ENCODE measurements around the gene CHIC2. TPM values are rescaled to one million over a fixed set of nuclear protein-coding genes. Genes with fewer than 3 reads are reported as not detected.

CHIC2 gene
- total RNA-seq, 1 experiment from 2014 or later, result 11.0 TPM

DNA sequence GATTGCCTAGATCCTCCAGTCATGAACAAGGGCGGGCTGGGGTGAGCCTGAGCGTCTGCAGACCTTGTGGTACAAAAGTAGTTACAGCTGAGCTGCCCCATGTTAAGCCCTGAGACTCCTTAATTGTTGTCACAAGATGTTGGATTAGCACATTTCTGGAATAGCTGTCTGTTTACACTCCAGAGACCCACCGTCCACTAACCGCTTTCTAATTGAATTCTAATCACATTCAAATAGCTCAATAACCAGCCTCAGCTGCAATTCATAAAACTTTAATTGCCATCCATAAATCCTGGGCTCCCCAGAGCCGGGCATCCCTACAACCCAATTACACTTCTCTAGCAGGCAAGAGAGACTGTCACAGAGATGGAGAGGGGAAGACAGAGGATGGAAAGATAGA lies 34.0 kb upstream of the CHIC2 start (continued):
- TF ChIP-seq, protein P1, sequence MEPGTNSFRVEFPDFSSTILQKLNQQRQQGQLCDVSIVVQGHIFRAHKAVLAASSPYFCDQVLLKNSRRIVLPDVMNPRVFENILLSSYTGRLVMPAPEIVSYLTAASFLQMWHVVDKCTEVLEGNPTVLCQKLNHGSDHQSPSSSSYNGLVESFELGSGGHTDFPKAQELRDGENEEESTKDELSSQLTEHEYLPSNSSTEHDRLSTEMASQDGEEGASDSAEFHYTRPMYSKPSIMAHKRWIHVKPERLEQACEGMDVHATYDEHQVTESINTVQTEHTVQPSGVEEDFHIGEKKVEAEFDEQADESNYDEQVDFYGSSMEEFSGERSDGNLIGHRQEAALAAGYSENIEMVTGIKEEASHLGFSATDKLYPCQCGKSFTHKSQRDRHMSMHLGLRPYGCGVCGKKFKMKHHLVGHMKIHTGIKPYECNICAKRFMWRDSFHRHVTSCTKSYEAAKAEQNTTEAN (CRISPR knock-in tag; IDR thresholded peaks at IDR 0.05), result no peak
- TF ChIP-seq, protein P2, sequence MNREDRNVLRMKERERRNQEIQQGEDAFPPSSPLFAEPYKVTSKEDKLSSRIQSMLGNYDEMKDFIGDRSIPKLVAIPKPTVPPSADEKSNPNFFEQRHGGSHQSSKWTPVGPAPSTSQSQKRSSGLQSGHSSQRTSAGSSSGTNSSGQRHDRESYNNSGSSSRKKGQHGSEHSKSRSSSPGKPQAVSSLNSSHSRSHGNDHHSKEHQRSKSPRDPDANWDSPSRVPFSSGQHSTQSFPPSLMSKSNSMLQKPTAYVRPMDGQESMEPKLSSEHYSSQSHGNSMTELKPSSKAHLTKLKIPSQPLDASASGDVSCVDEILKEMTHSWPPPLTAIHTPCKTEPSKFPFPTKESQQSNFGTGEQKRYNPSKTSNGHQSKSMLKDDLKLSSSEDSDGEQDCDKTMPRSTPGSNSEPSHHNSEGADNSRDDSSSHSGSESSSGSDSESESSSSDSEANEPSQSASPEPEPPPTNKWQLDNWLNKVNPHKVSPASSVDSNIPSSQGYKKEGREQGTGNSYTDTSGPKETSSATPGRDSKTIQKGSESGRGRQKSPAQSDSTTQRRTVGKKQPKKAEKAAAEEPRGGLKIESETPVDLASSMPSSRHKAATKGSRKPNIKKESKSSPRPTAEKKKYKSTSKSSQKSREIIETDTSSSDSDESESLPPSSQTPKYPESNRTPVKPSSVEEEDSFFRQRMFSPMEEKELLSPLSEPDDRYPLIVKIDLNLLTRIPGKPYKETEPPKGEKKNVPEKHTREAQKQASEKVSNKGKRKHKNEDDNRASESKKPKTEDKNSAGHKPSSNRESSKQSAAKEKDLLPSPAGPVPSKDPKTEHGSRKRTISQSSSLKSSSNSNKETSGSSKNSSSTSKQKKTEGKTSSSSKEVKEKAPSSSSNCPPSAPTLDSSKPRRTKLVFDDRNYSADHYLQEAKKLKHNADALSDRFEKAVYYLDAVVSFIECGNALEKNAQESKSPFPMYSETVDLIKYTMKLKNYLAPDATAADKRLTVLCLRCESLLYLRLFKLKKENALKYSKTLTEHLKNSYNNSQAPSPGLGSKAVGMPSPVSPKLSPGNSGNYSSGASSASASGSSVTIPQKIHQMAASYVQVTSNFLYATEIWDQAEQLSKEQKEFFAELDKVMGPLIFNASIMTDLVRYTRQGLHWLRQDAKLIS (CRISPR knock-in tag; IDR thresholded peaks at IDR 0.05; ENCODE audit: borderline replicate concordance), result no peak
- TF ChIP-seq CBFB (CRISPR knock-in tag; IDR thresholded peaks at IDR 0.05; ENCODE audit: low read depth), result no peak
- TF ChIP-seq, protein P3, sequence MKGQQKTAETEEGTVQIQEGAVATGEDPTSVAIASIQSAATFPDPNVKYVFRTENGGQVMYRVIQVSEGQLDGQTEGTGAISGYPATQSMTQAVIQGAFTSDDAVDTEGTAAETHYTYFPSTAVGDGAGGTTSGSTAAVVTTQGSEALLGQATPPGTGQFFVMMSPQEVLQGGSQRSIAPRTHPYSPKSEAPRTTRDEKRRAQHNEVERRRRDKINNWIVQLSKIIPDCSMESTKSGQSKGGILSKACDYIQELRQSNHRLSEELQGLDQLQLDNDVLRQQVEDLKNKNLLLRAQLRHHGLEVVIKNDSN (CRISPR knock-in tag; IDR thresholded peaks at IDR 0.05), result no peak

DNA sequence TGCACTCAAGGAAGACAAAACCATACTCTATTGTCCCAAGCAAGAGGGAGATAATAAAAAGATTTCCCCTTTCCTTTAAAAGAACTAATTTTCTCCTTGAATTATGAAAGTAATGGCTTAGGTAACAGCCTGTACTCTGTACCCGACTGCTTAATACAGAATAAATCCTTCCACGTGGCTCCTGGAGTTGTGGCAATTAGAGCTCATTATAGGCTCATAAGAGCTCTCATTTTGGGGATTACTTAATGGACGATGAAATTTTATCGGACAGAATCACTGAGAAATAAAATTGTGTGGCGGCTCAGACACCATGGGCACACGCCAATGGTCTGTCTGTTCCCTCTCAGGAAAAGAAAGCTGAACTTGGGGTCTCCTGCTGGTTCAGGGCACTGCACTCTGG lies 32.7 kb upstream of the CHIC2 start:
- H3K4me3 Mint-ChIP-seq, result no peak overlapping the region; the same call in 1 of the 2 replicates
- TF ChIP-seq, protein P4, sequence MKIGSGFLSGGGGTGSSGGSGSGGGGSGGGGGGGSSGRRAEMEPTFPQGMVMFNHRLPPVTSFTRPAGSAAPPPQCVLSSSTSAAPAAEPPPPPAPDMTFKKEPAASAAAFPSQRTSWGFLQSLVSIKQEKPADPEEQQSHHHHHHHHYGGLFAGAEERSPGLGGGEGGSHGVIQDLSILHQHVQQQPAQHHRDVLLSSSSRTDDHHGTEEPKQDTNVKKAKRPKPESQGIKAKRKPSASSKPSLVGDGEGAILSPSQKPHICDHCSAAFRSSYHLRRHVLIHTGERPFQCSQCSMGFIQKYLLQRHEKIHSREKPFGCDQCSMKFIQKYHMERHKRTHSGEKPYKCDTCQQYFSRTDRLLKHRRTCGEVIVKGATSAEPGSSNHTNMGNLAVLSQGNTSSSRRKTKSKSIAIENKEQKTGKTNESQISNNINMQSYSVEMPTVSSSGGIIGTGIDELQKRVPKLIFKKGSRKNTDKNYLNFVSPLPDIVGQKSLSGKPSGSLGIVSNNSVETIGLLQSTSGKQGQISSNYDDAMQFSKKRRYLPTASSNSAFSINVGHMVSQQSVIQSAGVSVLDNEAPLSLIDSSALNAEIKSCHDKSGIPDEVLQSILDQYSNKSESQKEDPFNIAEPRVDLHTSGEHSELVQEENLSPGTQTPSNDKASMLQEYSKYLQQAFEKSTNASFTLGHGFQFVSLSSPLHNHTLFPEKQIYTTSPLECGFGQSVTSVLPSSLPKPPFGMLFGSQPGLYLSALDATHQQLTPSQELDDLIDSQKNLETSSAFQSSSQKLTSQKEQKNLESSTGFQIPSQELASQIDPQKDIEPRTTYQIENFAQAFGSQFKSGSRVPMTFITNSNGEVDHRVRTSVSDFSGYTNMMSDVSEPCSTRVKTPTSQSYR (CRISPR knock-in tag; IDR thresholded peaks at IDR 0.05), result no peak
- TF ChIP-seq ETV6 (CRISPR knock-in tag; IDR thresholded peaks at IDR 0.05), result no peak
- TF ChIP-seq, protein P5, sequence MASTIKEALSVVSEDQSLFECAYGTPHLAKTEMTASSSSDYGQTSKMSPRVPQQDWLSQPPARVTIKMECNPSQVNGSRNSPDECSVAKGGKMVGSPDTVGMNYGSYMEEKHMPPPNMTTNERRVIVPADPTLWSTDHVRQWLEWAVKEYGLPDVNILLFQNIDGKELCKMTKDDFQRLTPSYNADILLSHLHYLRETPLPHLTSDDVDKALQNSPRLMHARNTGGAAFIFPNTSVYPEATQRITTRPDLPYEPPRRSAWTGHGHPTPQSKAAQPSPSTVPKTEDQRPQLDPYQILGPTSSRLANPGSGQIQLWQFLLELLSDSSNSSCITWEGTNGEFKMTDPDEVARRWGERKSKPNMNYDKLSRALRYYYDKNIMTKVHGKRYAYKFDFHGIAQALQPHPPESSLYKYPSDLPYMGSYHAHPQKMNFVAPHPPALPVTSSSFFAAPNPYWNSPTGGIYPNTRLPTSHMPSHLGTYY (CRISPR knock-in tag; IDR thresholded peaks at IDR 0.05), result no peak
- TF ChIP-seq IRF2 (CRISPR knock-in tag; IDR thresholded peaks at IDR 0.05; ENCODE audit: borderline replicate concordance, low read depth), result no peak
- TF ChIP-seq GRHL2 (CRISPR knock-in tag; IDR thresholded peaks at IDR 0.05; ENCODE audit: insufficient replicate concordance, severe bottlenecking), result no peak
- no peak for TF ChIP-seq FOXK1 (CRISPR knock-in tag; IDR thresholded peaks at IDR 0.05)
- TF ChIP-seq, protein P1 (CRISPR knock-in tag; IDR thresholded peaks at IDR 0.05), result no peak
- no peak for TF ChIP-seq EMX1 (CRISPR knock-in tag; IDR thresholded peaks at IDR 0.05)
- TF ChIP-seq OVOL2 (CRISPR knock-in tag; IDR thresholded peaks at IDR 0.05; ENCODE audit: borderline replicate concordance), result no peak
- TF ChIP-seq TP53 (CRISPR knock-in tag; IDR thresholded peaks at IDR 0.05), result no peak
- no peak for TF ChIP-seq SOX15 (CRISPR knock-in tag; IDR thresholded peaks at IDR 0.05)
- TF ChIP-seq NR2C2 (CRISPR knock-in tag; IDR thresholded peaks at IDR 0.05), result no peak
- DNase-seq (ENCODE audit: low spot score) (no peak), ATAC-seq (no peak)
- H3K36me3 Mint-ChIP-seq, result no peaks in the 10 kb centered on the region
- H3K27me3 Mint-ChIP-seq (ENCODE audit: low read depth), result peaks cover 100% of the 10 kb centered on the region
- H3K4me1 Mint-ChIP-seq, result peaks cover 86% of the 10 kb centered on the region
- CTCF ChIA-PET, result interaction anchor here (1.0 to 2.3 kb wide), 5 partner anchors 11 to 391 kb away, joined by 3 to 16 read pairs (median 5); no protein-coding TSS in a partner anchor
- no peaks in the 10 kb centered on the region for H3K9me3 Mint-ChIP-seq
- no peak overlapping the region for H3K27ac Mint-ChIP-seq
- POLR2A ChIA-PET, result interaction anchor here (0.8 to 1.6 kb wide), 2 partner anchors 10 to 12 kb away, joined by 5 to 6 read pairs; no protein-coding TSS in a partner anchor

Data from WTC11 (cell line).